GM10248 (cell line): ENCODE data around the gene IZUMO1.
A peak's percentile ranks its signal among the peaks of the same experiment; 100 is the strongest.

ENCODE experiments used
- CTCF ChIA-PET: fragments of 300-600 bp; sonication (Branson Sonifier 250); formaldehyde crosslinking; extraction: SDS; loops from one replicate; lab custom pipeline; 2021; ENCODE audit warnings: antibody characterized with exemption; lab: Yijun Ruan, JAX
- POLR2A ChIA-PET: fragments of 350-650 bp; sonication (Branson Sonifier 250); formaldehyde crosslinking; extraction: SDS; loops from one replicate; lab custom pipeline; 2020; ENCODE audit warnings: antibody characterized with exemption; lab: Yijun Ruan, JAX
- DNase-seq: peaks from one replicate; pipeline ENCODE4 v3.0.0; 2012; ENCODE audit errors: extremely low spot score
- TF ChIP-seq, protein P1 (sequence below): IDR thresholded peaks from 2 replicates; pipeline ENCODE4 v1.5.1; 2012; ENCODE audit warnings: mild to moderate bottlenecking, low read depth; ENCODE audit errors: extremely low read depth, missing control alignments, control extremely low read depth

The IZUMO1 gene

DNA sequence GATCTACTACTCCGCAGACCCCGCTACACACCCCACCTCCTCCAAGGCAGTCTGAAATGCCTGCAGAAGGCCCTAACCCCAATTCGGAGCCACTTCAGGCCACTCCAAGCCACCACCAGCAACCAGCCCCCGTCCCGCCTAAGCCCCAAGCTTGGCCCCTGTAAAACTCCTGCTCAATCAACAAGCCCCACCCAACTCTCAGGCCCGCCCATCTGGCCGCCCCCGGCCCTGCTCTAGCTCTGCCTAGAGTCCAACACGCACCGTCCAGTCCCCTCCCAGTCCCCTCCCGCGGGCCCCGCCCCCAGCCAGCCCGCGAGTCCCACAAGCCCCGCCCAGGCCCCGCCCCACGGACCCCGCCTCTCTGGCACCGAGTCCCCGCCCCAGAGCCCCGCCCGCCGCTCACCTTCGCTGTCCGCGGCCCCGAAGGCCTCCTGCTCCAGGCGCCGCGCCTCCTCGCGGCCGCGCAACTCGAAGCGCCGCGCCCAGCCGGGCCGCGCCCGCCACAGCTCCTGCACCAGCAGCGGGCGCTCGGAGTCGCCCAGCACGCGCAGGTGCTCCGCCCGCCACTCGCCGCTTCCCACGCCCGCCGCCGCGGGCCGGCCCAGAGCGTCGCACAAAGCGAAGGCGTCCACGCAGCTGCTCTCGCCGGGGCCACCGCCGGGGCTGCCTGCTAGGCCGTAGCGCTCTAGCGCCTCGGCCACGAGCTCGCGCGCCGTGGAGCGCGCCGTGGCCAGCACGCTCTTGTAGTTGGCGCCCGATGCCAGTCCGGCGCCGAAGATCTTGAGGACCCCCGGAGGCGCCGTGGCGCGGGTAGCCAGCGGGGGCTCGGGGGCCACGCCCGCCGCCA is 7.9 kb downstream of the IZUMO1 start:
- DNase-seq: peak; percentile 99
- TF ChIP-seq, protein P1, sequence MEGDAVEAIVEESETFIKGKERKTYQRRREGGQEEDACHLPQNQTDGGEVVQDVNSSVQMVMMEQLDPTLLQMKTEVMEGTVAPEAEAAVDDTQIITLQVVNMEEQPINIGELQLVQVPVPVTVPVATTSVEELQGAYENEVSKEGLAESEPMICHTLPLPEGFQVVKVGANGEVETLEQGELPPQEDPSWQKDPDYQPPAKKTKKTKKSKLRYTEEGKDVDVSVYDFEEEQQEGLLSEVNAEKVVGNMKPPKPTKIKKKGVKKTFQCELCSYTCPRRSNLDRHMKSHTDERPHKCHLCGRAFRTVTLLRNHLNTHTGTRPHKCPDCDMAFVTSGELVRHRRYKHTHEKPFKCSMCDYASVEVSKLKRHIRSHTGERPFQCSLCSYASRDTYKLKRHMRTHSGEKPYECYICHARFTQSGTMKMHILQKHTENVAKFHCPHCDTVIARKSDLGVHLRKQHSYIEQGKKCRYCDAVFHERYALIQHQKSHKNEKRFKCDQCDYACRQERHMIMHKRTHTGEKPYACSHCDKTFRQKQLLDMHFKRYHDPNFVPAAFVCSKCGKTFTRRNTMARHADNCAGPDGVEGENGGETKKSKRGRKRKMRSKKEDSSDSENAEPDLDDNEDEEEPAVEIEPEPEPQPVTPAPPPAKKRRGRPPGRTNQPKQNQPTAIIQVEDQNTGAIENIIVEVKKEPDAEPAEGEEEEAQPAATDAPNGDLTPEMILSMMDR: peak; percentile 66
- ChIA-PET POLR2A (no interaction called here), CTCF (interaction anchor here (0.8 to 2.3 kb wide), 12 partner anchors 15 to 232 kb away, joined by 3 to 16 read pairs (median 5); partner anchors contain the start of gene CA11)

DNA sequence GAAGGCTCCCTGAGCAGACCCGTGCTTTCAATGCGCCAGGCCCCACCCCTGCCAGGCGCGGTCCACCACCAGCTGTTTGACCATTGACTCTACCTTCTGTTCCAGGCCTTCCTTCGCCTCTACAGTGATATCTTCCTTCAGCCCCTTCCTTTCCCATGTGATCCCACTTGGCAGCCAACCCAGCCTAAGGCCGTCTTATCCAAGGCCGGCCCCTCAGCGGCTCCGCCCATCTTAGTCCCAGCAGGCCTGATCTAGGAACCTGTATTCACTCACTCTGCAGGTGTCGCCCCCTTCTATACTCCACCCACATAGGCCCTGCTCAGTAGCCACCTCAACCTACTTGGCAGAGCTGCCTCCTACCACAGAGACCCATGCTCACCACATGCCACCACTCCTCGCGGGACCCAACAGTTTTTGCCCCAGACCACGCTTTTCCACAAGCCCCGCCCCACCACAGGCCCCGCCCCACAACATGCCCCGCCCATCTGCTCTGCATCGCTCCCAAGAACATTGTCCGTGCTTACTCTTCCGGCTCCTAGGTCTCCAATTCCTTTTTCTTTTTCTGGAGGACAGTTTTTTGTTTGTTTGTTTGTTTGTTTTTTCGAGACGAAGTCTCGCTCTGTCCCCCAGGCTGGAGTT is 9.2 kb downstream of the IZUMO1 start:
- no peak for DNase-seq
- CTCF ChIA-PET: interaction anchor here (2.0 kb wide), 1 partner anchor 23 kb away, joined by 5 read pairs; no protein-coding TSS in a partner anchor
- POLR2A ChIA-PET: no interaction called here
- TF ChIP-seq, protein P1: no peak

DNA sequence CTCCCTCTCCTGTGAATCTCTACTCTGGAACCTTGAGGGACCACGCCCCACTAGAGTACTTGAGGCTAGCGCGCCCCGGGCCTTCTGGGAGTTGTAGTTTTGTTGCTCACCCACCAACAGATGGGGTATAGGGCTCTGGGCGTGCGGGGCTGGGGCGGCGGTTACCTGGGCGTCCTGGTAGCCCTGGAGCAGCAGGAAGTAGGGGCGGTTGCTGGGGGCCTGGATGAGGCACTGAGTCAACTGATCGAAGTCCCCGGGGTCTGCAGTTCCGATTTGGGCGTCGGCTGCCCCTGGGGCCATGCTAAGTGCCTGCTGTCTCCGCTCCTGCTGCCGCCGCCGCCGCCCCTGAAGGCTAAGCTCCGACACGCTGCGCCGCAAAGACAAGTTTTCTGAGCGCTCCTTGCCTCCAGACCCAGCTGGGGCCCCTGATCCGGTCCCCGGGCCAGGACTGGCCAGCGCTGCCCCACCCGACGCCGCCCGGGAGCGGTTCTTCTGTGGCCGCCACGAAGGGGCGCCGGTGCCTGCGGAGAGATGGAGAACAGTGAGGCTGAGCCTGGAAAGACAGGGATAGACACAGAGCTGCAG is 11.6 kb downstream of the IZUMO1 start:
- TF ChIP-seq, protein P1: no peak
- POLR2A ChIA-PET: no interaction called here
- CTCF ChIA-PET: no interaction called here
- DNase-seq: no peak

DNA sequence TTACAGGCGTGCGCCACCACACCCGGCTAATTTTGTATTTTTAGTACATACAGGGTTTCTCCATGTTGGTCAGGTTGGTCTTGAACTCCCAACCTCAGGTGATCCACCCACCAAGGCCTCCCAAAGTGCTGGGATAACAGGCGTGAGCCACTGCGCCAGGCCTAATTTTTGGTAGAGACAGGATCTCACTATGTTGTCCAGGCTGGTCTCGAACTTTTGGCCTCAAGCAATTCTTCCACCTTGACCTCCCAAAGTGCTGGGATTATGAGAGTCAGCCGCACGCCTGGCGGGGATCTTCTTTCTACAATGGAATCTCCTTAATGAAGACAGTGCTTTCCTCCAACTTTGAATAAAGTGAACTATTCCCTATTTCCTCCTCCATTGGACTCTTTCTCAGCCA is 12.1 kb downstream of the IZUMO1 start:
- ChIA-PET CTCF (interaction anchor here (2.2 kb wide), 1 partner anchor 20 kb away, joined by 6 read pairs; no protein-coding TSS in a partner anchor), POLR2A (no interaction called here)
- no peak for DNase-seq
- TF ChIP-seq, protein P1: no peak

DNA sequence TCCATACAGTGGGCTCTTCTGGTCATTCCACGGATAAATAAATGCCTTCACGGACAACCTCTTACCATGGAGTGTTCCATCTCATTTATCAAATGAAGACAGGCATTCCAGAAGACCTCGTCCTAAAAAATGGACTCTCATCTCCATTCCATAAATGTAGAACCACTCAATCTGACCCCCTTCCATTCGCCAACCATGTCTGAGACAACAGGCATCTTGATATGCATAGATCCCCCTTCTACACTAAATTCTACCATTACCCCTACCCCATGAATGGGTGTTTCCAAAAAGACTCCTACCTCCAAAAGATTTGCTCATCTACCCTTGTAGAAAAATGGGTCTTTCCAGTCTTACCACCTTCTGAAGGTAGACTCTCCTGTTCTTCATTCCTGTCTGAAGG is 15.3 kb downstream of the IZUMO1 start:
- ChIA-PET POLR2A (no interaction called here), CTCF (no interaction called here)
- no peak for DNase-seq
- TF ChIP-seq, protein P1: no peak

DNA sequence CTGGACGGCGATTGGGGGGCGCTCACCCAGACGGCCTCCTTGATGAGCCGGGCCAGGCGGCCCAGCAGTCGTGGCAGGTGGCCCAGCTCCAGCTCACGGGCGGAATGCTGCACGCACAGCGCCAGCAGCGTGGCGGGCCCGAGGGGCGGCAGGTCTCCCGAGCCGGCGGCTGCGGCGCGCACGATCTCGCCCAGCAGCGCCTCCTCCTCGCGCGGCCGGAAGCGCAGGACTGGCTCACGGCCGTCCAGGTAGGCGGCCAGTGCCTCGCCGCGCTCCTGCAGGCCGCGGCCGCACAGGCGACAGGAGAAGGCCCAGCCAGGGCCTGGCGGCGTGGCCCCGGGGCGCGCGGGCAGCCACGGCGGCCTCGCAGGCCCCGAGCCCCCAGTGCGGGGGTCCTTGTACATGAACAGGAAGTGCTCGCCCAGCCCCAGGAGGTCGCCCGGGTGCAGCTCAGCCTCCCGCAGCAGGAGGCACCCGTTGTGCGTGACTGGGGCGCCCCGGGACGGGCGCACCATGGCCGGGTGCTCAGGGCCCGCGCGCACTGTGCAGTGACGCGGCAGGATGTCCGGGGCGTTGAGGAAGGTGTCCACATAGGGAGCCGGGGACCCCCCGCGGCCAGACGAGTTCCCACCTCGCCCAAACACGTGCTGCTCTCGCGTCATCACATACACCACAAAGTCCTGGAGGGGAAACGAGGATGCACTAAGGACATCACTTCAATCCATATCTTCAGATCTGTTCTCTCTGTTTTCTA is 17.6 kb downstream of the IZUMO1 start:
- ChIA-PET CTCF (interaction anchor here (1.2 kb wide), 1 partner anchor 59 kb away, joined by 3 read pairs; no protein-coding TSS in a partner anchor), POLR2A (no interaction called here)
- TF ChIP-seq, protein P1: no peak
- no peak for DNase-seq
